Dermis microvascular lymphatic vessel endothelial cell (primary cell): ENCODE data around the gene ADAMTS3. TPM values are rescaled to one million over a fixed set of nuclear protein-coding genes. Genes with fewer than 3 reads are reported as not detected.

Source experiments
- DNase-seq, 2 donors: peaks; one replicate each; pipeline versions ENCODE4 v3.0.0 to v3.0.0-alpha.2; 2010; ENCODE audit warnings: low read depth in 2 of 2
- total RNA-seq: library from RNA; depleted of rRNA; stranded (reverse); fragments of >200 nt; gene quantifications from 2 replicates; pipeline ENCODE4 v1.2.1, GENCODE V29; 2014

Gene ADAMTS3
- total RNA-seq, result 0.63 and 0.90 TPM in 2 replicates

GRCh38 chr4:72568959-72569718, at the start of gene ADAMTS3:
Gene ADAMTS3 (minus strand): TSS chr4:72569221. CDS start chr4:72568762, 459 bp downstream.
- peak in 1 of 2 donors; percentile 66 for DNase-seq

DNA sequence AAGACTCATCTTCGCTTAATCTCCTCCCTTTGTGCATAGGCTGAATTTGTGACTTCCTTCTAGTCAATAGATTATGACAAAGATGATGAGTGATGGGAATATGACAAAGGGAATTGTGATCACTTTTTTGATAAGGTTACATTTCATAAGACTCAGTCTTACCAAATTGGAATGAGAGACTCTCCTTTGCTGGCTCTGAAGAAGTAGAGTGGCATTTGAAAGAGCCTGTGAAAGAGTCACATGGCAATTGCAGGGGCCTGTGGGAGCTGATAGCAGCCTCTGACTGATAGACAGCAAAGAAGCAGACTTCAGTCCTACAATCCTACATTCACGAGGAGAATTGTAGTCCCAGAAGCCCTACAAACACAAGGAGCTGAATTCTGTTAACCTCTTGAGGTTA, 44.9 kb upstream of the ADAMTS3 start:
- no peak for DNase-seq

- DNase-seq, result no peak
These were observed 37.7 kb upstream of the ADAMTS3 start for GRCh38 chr4:72606751-72607150.

GRCh38 chr4:72604324-72604723, 35.3 kb upstream of the ADAMTS3 start:
- DNase-seq, result peak; percentile 5 to 20

GRCh38 chr4:72602396-72603376, 33.7 kb upstream of the ADAMTS3 start:
- no peak for DNase-seq

- no peak for DNase-seq
These were observed 22.8 kb upstream of the ADAMTS3 start for GRCh38 chr4:72591547-72592454.

DNA sequence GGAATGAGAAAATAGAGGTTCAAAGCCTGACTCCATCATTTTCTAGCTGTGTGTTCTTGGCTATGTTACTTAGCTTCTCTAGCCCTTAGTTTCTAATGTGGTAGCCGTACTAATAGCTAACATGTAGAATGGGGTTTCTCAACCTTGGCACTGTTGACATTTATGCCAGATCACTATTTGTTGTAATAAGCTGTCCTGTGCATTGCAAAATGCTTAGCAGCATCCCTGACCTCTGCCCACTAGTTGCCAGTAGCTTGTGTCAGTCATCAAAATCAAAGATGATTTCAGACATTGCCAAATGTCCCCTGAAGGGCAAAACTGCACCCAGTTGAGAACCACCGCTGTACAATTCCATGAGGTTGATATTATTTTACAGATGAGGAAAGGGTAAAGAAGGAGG, 18.3 kb upstream of the ADAMTS3 start:
- DNase-seq, result no peak

DNA sequence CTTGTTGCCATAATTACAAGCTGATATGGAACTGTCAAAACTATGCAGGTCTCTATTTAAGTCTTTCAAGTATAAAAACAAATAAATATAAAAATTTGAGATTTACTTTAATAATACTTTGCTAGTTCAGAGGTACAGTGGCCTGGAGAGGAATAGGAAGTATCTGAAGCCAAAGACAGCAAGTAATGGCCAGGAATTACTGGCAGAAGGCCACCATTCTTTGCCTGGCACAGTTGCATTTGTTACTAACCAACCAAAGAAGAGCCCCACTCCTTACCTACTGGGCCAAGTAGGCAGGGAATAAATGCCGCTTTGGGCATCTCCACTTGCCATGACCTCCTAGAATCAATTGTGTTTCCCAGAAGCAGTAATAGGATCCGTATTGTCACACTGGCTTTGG, 13.8 kb upstream of the ADAMTS3 start:
- peak in 1 of 2 donors; percentile 46 for DNase-seq

DNA sequence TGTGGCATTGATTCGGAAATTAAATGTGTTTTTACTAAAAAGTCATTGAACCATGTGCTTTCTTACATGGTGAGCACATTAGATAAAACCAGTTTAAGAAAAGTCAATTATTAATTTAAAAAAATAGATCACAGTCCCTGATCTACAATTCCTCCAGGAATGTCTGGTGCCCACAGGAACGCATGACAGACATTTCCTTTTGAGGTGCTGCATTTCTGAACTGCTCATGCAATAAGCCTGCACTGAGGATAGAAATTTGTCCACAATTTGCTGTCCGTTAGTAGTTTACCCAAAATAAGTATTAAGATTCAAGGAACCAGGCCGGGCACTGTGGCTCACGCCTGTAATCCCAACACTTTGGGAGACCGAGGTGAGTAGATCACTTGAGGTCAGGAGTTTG, 8.2 kb upstream of the ADAMTS3 start:
- DNase-seq, result no peak

DNA sequence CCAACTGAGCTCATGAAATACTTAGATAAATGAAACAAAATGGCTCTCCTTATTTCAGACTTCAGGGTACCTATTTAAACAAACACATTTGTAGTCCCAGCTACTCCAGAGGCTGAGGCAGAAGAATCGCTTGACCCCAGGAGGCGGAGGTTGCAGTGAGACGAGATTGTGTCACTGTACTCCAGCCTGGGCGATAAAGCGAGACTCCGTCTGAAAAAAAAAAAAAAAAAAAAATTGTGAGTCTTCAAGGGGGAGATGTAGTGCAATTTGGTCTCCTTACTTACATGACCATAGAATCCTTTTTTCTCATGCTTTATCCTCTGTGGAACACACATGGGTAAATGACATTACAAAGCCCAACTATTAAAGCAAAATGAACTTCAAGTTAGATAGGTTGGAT, 2.3 kb upstream of the ADAMTS3 start:
- no peak for DNase-seq

DNA sequence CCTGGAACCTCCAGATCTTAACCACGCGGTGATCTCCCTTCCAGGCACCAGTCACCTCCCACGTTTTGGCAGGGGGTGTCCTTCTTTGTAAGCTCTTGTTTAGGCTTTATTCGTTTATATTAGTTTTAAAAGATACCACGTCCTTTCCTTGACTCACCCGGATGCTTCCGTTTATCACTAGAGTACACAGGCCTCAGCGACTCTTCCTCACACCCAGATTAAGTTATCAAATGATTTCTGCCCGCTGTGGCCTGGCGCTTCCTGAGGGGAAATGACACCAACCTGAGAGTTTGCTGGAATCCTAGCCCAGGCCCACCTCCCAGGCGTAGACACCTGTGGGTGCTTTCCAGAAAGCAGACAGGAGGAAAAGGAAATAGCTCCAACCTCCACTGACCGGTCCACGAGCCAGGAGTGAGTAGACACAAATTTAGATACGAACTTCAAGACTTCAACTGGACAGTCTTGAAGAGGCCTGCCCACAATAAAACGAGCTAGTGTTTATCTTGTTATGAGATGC, 756 bp upstream of the ADAMTS3 start:
- peak in 1 of 2 donors; percentile 61 for DNase-seq

DNA sequence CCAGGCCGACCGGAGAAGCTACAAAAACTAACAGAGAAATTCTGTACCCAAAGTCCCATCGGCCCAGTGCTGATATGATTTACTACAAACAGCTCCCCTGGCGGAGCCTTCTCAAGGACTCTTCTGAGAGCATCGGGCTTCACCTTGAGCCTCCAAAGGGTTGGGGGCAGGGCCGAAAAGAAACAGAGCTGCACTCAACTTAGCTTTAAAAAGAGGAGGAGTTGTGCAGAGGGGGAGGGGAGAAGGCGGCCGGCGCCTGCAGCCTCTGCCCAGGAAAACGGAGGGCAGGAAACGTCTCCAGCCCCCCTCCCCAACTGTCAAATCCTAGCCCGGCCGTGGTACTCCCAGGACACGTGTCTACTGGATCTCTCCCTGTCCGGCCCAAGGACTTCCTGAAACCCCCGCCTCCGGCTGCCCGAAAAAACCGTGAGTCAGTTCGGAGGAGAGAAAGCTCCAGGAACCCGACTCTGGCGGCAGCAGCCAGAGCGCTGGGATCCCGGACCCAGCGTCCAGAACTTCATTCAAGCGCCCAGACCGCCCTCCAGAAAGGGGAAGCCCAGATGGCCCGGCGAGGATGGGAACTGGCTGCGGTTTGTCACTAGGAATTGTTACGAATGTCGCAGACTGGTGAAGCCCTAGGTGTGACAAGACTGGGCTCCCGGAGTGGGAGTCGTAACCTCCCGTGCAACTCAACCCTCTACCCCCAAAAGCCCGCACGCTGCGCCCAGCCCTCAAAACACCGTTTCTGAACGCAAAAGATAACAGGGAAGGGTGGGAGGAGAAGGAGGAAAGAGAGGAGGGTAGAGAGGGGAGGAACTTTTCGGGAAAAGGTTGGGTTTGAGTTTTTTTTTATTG, 973 bp downstream of the ADAMTS3 start:
- peak in 1 of 2 donors; percentile 55 for DNase-seq

GRCh38 chr4:72567036-72567435, 2.0 kb downstream of the ADAMTS3 start:
- no peak for DNase-seq

DNA sequence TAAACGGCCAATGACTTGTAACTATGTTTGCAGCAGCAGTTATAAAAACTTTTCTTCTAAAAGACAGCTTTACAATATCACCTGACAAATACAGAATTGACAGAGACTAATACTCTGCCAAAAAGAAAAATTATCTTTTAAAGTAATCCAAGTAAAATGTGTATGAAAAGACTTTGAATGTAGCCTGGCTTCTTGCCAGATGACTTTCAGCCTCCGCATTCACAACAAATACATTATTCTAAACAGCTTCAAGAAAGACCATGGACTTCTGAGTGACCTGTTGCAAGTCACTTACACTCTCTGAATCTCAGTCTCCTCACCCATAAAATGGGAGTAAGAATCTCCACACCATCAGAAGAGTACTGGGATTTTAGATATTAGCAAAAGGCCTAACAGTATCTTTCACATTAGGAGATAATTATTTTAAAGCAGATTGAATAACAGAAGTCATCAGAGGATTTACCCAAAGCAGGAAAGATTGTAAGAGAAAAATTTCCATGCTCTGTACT, 2.5 kb downstream of the ADAMTS3 start:
- DNase-seq, result no peak

DNA sequence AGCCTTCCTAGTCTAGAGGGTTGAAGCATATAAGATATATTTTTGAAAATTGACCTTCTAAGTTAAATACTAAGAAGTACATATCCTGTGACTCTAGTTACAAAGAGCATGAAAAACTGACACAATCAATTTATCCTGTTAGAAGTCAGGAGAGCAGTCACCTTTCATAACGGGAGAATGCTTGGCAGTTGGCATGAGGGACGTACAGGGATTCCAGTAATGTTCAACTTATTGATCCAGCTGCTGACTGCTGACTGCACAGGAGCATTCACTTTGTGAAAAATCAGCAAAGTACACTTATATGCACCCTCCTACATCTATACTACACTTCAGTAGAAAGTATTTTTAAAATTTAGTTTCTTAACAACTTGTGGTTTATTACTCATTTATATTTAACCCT, 4.2 kb downstream of the ADAMTS3 start:
- no peak for DNase-seq

- DNase-seq, result no peak
These were observed 4.8 kb downstream of the ADAMTS3 start for GRCh38 chr4:72564184-72564583.

GRCh38 chr4:72558655-72559054, 10.4 kb downstream of the ADAMTS3 start:
- DNase-seq, result no peak

DNA sequence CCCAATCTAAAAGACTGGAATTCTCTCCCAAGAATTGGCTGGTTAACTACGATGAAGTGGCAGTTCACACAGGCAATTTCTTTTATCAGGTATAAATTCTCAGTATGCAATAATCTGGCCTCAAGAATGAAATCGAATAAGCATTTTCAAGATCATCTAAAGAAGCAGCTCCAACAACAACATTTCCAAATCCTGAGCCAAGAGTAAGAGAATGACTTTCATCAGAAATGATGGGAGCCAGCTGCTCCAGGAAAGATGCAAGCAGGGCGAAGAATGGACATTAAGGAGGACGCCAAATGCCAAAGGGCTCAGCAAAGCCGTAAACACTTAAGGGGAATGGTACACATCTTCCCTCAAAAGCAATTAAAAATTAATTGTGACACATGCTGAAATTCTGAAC, 12.0 kb downstream of the ADAMTS3 start:
- DNase-seq, result no peak

DNA sequence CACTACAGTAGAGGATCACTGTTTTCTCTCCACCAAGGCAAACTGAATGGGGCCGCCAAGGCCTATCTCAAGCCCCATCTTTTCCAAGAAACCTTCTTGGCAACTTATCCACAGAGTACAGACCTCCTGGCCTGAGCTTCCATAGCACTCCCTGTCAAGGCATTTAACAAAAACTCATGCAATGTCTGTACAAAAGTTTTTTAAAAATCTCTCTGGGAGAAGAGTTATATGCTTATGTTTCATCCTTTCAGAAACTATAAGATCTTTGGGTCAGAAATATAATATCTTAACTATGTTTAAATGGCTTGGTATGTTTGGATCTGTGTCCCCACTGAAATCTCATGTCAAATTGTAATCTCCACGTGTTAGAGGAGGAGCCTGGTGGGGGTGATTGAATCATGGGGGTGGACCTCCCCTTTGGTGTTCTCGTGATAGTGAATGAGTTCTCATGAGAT, 13.6 kb downstream of the ADAMTS3 start:
- DNase-seq, result no peak
